Measurements from ENCODE around the gene ABHD6. TPM values are rescaled to one million over a fixed set of nuclear protein-coding genes. Genes with fewer than 3 reads are reported as not detected.

The ABHD6 gene
- total and polyA plus RNA-seq, 9 of the 15 experiments (the other 6 are each of a cell fraction or from before 2014, with no cell fraction given) = 0.53 to 3.6 (median 2.5) TPM

DNA sequence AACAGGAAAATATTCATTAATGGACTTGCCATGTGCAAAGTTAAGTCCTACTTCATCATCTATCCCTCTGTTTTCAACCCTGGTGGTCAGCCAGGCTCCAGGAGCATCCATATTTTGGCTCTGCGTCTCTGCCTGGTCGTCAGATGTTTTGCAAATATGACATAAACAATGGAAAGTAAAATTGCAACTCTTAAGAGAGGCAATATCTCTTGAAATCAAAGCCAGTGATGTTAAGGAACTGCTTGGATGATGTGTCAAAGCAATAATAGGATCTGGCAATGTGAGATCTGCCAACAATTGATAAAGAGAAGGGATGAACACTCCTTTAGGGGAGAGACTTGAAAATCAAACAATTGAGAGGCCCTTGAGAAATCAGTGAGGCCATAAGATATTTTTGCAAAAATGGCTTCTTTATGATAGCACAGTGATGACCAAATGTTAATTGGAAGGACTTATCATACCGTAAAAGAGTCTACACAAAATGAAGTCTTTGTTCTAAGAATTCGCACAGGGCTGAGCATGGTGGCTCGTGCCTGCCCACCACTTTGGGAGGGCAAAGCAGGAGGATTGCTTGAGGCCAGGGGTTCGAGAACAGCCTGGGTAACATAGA, 6.5 kb downstream of the ABHD6 start:
- no peak for TF ChIP-seq ZKSCAN8 (CRISPR knock-in tag; IDR thresholded peaks at IDR 0.05)
- TF ChIP-seq, protein P1, sequence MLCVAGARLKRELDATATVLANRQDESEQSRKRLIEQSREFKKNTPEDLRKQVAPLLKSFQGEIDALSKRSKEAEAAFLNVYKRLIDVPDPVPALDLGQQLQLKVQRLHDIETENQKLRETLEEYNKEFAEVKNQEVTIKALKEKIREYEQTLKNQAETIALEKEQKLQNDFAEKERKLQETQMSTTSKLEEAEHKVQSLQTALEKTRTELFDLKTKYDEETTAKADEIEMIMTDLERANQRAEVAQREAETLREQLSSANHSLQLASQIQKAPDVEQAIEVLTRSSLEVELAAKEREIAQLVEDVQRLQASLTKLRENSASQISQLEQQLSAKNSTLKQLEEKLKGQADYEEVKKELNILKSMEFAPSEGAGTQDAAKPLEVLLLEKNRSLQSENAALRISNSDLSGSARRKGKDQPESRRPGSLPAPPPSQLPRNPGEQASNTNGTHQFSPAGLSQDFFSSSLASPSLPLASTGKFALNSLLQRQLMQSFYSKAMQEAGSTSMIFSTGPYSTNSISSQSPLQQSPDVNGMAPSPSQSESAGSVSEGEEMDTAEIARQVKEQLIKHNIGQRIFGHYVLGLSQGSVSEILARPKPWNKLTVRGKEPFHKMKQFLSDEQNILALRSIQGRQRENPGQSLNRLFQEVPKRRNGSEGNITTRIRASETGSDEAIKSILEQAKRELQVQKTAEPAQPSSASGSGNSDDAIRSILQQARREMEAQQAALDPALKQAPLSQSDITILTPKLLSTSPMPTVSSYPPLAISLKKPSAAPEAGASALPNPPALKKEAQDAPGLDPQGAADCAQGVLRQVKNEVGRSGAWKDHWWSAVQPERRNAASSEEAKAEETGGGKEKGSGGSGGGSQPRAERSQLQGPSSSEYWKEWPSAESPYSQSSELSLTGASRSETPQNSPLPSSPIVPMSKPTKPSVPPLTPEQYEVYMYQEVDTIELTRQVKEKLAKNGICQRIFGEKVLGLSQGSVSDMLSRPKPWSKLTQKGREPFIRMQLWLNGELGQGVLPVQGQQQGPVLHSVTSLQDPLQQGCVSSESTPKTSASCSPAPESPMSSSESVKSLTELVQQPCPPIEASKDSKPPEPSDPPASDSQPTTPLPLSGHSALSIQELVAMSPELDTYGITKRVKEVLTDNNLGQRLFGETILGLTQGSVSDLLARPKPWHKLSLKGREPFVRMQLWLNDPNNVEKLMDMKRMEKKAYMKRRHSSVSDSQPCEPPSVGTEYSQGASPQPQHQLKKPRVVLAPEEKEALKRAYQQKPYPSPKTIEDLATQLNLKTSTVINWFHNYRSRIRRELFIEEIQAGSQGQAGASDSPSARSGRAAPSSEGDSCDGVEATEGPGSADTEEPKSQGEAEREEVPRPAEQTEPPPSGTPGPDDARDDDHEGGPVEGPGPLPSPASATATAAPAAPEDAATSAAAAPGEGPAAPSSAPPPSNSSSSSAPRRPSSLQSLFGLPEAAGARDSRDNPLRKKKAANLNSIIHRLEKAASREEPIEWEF (CRISPR knock-in tag; IDR thresholded peaks at IDR 0.05) = no peak
- TF ChIP-seq ZBTB2 (IDR thresholded peaks at IDR 0.05) = no peak
- no peak for TF ChIP-seq NFATC3 (IDR thresholded peaks at IDR 0.05)
- TF ChIP-seq ZNF507 (tag; conservative IDR thresholded peaks at IDR 0.05) = no peak
- no peak for TF ChIP-seq MCM7 (IDR thresholded peaks at IDR 0.05)
- TF ChIP-seq NCOA4 (IDR thresholded peaks at IDR 0.05; ENCODE audit: partially characterized antibody) = no peak
- TF ChIP-seq SMARCA5 (IDR thresholded peaks at IDR 0.05) = no peak
- no peak for TF ChIP-seq ZNF431 (CRISPR knock-in tag; IDR thresholded peaks at IDR 0.05)
- CTCF ChIA-PET (ENCODE audit: low intra/inter-chr PET ratio) = no interaction called here
- no peak for ATAC-seq
- no peak for DNase-seq (ENCODE audit: extremely low read depth in 1 of 4, low spot score in 3 of 4)
- POLR2A ChIA-PET = no interaction called here
- in situ Hi-C loops (cut with MboI) = no loop called here
- H3K9ac ChIP-seq (ENCODE audit: insufficient read depth in 1 of 2, low read depth in 2 of 2, low read length in 2 of 2) = no peak overlapping the region
- no peaks in the 10 kb centered on the region for H3K27me3 ChIP-seq (ENCODE audit: control insufficient read depth in 2 of 2, insufficient read depth in 2 of 2, low read length in 2 of 2)
- H4K20me1 ChIP-seq (replicated peaks; ENCODE audit: control insufficient read depth, insufficient read depth, low read length) = 0 out of 2 replicates have a peak, but pooled peaks cover 5% of the 10 kb centered on the region
- H3K9me3 ChIP-seq (replicated peaks; ENCODE audit: control insufficient read depth, insufficient read depth, low read depth, low read length) = no peaks in the 10 kb centered on the region
- WGBS (ENCODE audit: insufficient coverage, low coverage, missing lambda C conversion rate) = 35% methylated on average over 6 of the region's 6 CpGs
- H3K36me3 ChIP-seq (ENCODE audit: control insufficient read depth, insufficient read depth, low read length) = no peaks in the 10 kb centered on the region
- H3K4me3 ChIP-seq = no peak overlapping the region
- H2AFZ ChIP-seq (ENCODE audit: low read depth, low read length) = no peak overlapping the region
- no peaks in the 10 kb centered on the region for H3K9me1 ChIP-seq (ENCODE audit: control insufficient read depth, insufficient read depth, low read length)
- no peak for FAIRE-seq
- H3K4me1 ChIP-seq (replicated peaks in 1 of 2; ENCODE audit: control insufficient read depth in 2 of 2, insufficient read depth in 2 of 2, low read length in 2 of 2) = peaks cover 0 to 3% of the 10 kb centered on the region in 2 experiments; a peak in 3 of 5 replicates
- H3K27ac ChIP-seq (ENCODE audit: extremely low read depth, low read depth, low read length) = no peak overlapping the region
- intact Hi-C loops (cut with micrococcal nuclease) = no loop called here
- no peak overlapping the region for H3K4me2 ChIP-seq (ENCODE audit: insufficient read depth, low read length)
- BruUV-seq (replicated peaks) = no TSS peak
- H3K79me2 ChIP-seq (ENCODE audit: control insufficient read depth, insufficient read depth, low read length) = no peaks in the 10 kb centered on the region

Measured in K562 (cell line).